HFFc6 (cell line): ENCODE data around the gene ASB18. TPM values are rescaled to one million over a fixed set of nuclear protein-coding genes. Genes with fewer than 3 reads are reported as not detected.
"Not testable (repeated sequence)": the region's sequence is repeated elsewhere in the genome, so short reads cannot be mapped to it uniquely, and the experiment has no call there.

Source experiments
- DNase-seq: peaks from one replicate; pipeline ENCODE4 v3.0.0-alpha.2; 2018
- H3K27ac Mint-ChIP-seq: 2 replicates; pipeline ENCODE4 v1.8.0; 2020; ENCODE audit warnings: mild to moderate bottlenecking, mixed read lengths
- H3K27me3 Mint-ChIP-seq: 2 replicates; pipeline ENCODE4 v1.8.0; 2021; ENCODE audit warnings: mild to moderate bottlenecking, moderate library complexity, mixed read lengths; ENCODE audit not compliant: insufficient read depth
- H3K36me3 Mint-ChIP-seq: 2 replicates; pipeline ENCODE4 v1.8.0; 2021; ENCODE audit warnings: low read depth, mixed read lengths
- H3K4me1 Mint-ChIP-seq: 2 replicates; pipeline ENCODE4 v1.8.0; 2020; ENCODE audit warnings: low read depth, mixed read lengths
- H3K4me3 Mint-ChIP-seq: 2 replicates; pipeline ENCODE4 v1.8.0; 2020; ENCODE audit warnings: mild to moderate bottlenecking, moderate library complexity, mixed read lengths
- H3K9me3 Mint-ChIP-seq: 2 replicates; pipeline ENCODE4 v1.8.0; 2020; ENCODE audit warnings: mild to moderate bottlenecking, mixed read lengths
- total RNA-seq, 6 experiments: library from RNA; stranded (reverse); fragmentation: NEBNext Ultra II Directional; extraction: Animal tissue kit (Norgen Biotek cat#: 25700); gene quantifications; 2 replicates in 1 of 6; 3 replicates in 5 of 6; pipeline ENCODE4 v1.2.3, GENCODE V29; 2021
- TF ChIP-seq, protein P1 (sequence below): fragments of 200-600 bp; sonication (generic); IDR thresholded peaks from 2 replicates; pipeline ENCODE4 v1.5.0; 2021; ENCODE audit warnings: antibody characterized with exemption, mild to moderate bottlenecking

Gene ASB18
- total RNA-seq, 6 experiments from 2014 or later, result not detected

GRCh38 chr2:236271851-236272250, 7.6 kb upstream of the ASB18 start:
- no peaks in the 10 kb centered on the region for H3K27me3 Mint-ChIP-seq
- TF ChIP-seq, protein P1, sequence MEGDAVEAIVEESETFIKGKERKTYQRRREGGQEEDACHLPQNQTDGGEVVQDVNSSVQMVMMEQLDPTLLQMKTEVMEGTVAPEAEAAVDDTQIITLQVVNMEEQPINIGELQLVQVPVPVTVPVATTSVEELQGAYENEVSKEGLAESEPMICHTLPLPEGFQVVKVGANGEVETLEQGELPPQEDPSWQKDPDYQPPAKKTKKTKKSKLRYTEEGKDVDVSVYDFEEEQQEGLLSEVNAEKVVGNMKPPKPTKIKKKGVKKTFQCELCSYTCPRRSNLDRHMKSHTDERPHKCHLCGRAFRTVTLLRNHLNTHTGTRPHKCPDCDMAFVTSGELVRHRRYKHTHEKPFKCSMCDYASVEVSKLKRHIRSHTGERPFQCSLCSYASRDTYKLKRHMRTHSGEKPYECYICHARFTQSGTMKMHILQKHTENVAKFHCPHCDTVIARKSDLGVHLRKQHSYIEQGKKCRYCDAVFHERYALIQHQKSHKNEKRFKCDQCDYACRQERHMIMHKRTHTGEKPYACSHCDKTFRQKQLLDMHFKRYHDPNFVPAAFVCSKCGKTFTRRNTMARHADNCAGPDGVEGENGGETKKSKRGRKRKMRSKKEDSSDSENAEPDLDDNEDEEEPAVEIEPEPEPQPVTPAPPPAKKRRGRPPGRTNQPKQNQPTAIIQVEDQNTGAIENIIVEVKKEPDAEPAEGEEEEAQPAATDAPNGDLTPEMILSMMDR, result no peak

DNA sequence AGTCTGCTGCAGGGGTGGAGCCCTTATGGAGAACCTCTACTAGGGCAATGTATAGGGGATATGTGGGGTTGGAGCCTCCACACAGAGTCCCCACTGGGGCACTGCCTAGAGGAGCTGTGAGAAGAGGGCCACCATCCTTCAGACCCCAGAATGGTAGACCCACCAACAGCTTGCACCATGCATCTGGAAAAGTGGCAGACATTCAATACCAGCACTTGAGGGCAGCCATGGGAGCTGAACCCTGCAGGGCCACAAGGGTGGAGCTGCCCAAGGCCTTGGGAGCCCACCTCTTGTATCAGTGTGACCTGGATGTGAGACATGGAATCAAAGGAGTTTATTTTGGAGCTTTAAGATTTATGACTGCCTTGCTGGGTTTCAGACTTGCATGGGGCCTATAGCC, 5.7 kb upstream of the ASB18 start:
- H3K4me3 Mint-ChIP-seq, DNase-seq, H3K4me1 Mint-ChIP-seq, H3K36me3 Mint-ChIP-seq, H3K27ac Mint-ChIP-seq, H3K27me3 Mint-ChIP-seq: not testable (repeated sequence)
- peaks cover 50% of the 10 kb centered on the region for H3K9me3 Mint-ChIP-seq

More at GRCh38 chr2:236271851-236272250, 7.6 kb upstream of the ASB18 start:
- Mint-ChIP-seq H3K36me3 (no peaks in the 10 kb centered on the region), H3K9me3 (peaks cover 62% of the 10 kb centered on the region), H3K4me3 (no peak overlapping the region), H3K27ac (no peak overlapping the region), H3K4me1 (no peaks in the 10 kb centered on the region)
- DNase-seq, result no peak

GRCh38 chr2:236265675-236266074, 1.5 kb upstream of the ASB18 start:
- H3K36me3 Mint-ChIP-seq, result peaks cover 9% of the 10 kb centered on the region; the same call in 1 of the 2 replicates
- peaks cover 62% of the 10 kb centered on the region for H3K9me3 Mint-ChIP-seq
- TF ChIP-seq, protein P1, result no peak
- no peaks in the 10 kb centered on the region for H3K4me1 Mint-ChIP-seq
- peaks cover 3% of the 10 kb centered on the region for H3K27me3 Mint-ChIP-seq
- DNase-seq, result no peak
- H3K4me3 Mint-ChIP-seq, result no peak overlapping the region
- no peak overlapping the region for H3K27ac Mint-ChIP-seq

DNA sequence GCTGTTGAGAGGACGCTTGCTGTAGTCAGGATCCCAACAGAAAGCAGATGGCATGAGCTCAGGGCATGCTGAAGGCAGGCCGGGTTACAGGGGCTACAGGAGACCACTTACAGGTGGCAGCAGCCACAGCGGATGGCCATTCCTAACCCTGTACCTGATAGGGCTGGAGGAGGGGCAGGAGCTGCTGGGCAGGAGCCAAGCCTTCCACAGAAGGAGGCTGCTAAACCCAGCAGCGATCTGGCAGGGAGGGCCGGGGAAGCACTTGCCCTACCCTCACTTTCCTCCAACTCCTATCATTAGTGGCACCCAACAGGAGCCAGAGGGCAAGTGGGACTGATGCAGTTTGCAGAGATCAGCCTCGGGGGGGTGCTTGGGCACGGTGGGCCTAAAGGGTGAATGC, 2.0 kb downstream of the ASB18 start:
- peaks cover 14% of the 10 kb centered on the region for H3K36me3 Mint-ChIP-seq
- TF ChIP-seq, protein P1, result no peak
- peaks cover 45% of the 10 kb centered on the region for H3K9me3 Mint-ChIP-seq
- H3K4me3 Mint-ChIP-seq, result no peak overlapping the region
- peaks cover 4% of the 10 kb centered on the region for H3K27me3 Mint-ChIP-seq
- no peak for DNase-seq
- H3K27ac Mint-ChIP-seq, result no peak overlapping the region
- H3K4me1 Mint-ChIP-seq, result no peaks in the 10 kb centered on the region

- TF ChIP-seq, protein P1, result no peak
- no peak overlapping the region for H3K4me3 Mint-ChIP-seq
- no peak overlapping the region for H3K27ac Mint-ChIP-seq
- peaks cover 49% of the 10 kb centered on the region for H3K9me3 Mint-ChIP-seq
- peaks cover 4% of the 10 kb centered on the region for H3K27me3 Mint-ChIP-seq
- no peaks in the 10 kb centered on the region for H3K4me1 Mint-ChIP-seq
- no peak for DNase-seq
- peaks cover 14% of the 10 kb centered on the region for H3K36me3 Mint-ChIP-seq
Observed at GRCh38 chr2:236261452-236261851, 2.8 kb downstream of the ASB18 start.

- Mint-ChIP-seq H3K4me1 (no peaks in the 10 kb centered on the region), H3K36me3 (peaks cover 14% of the 10 kb centered on the region), H3K27me3 (peaks cover 2% of the 10 kb centered on the region), H3K4me3 (no peak overlapping the region), H3K9me3 (peaks cover 60% of the 10 kb centered on the region), H3K27ac (no peak overlapping the region)
- no peak for DNase-seq
- TF ChIP-seq, protein P1, result no peak
Observed at GRCh38 chr2:236259371-236259770, 4.8 kb downstream of the ASB18 start.
